Panc1 (cell line): ENCODE measurements around the gene GYPA.
"Not testable (repeated sequence)": the region's sequence is repeated elsewhere in the genome, so short reads cannot be mapped to it uniquely, and the experiment has no call there.

Experiments used
- CTCF ChIP-seq: fragments of 450-650 bp; IDR thresholded peaks from 2 replicates; pipeline ENCODE4 v1.5.1; 2017; ENCODE audit warnings: mild to moderate bottlenecking
- REST ChIP-seq, 2 experiments: IDR thresholded peaks; 2 replicates each; pipeline ENCODE4 v1.6.1; 2011 to 2012; ENCODE audit warnings: low read depth in 2 of 2, control low read depth in 1 of 2, low read length in 1 of 2, mild to moderate bottlenecking in 1 of 2, moderate library complexity in 1 of 2; ENCODE audit not compliant: insufficient read depth in 1 of 2

- TF ChIP-seq CTCF; REST (IDR thresholded peaks at IDR 0.05; ENCODE audit: insufficient read depth in 1 of 2, low read depth in 2 of 2, low read length in 1 of 2): not testable (repeated sequence)
These were observed 60.4 kb downstream of the GYPA start for GRCh38 chr4:144080135-144080534.
